Measurements from ENCODE around the gene DDX41.
"Not testable (repeated sequence)": the region's sequence is repeated elsewhere in the genome, so short reads cannot be mapped to it uniquely, and the experiment has no call there.

The DDX41 gene

GRCh38 chr5:177516601-177517568, at the start of gene DDX41:
DDX41 (minus strand) TSS chr5:177516961; CDS start chr5:177516945, 16 bp downstream.
- peak; percentile 89 for DNase-seq

- DNase-seq: no peak
Observed at GRCh38 chr5:177565046-177565445, 48.3 kb upstream of the DDX41 start.

- DNase-seq: not testable (repeated sequence)
Observed at GRCh38 chr5:177559446-177559941, 42.7 kb upstream of the DDX41 start.

- no peak for DNase-seq
Observed at GRCh38 chr5:177557796-177558195, 41.0 kb upstream of the DDX41 start.

GRCh38 chr5:177557041-177557647, 40.4 kb upstream of the DDX41 start:
- DNase-seq: no peak

GRCh38 chr5:177555665-177556064, 38.9 kb upstream of the DDX41 start:
- no peak for DNase-seq

- DNase-seq: no peak
Observed at GRCh38 chr5:177555228-177555627, 38.5 kb upstream of the DDX41 start.

- DNase-seq: peak; percentile 94
Observed at GRCh38 chr5:177554474-177555111, 37.8 kb upstream of the DDX41 start, which contains the start of gene FAM193B. FAM193B (minus strand) TSS chr5:177554563; CDS start chr5:177554458, 105 bp downstream.

- peak; percentile 25 for DNase-seq
Observed at GRCh38 chr5:177553671-177554429, 37.1 kb upstream of the DDX41 start.

GRCh38 chr5:177552839-177553455, 36.2 kb upstream of the DDX41 start:
- no peak for DNase-seq

- no peak for DNase-seq
Observed at GRCh38 chr5:177550122-177550521, 33.4 kb upstream of the DDX41 start.

GRCh38 chr5:177548495-177548894, 31.7 kb upstream of the DDX41 start:
- DNase-seq: no peak

- DNase-seq: no peak
Observed at GRCh38 chr5:177547736-177548135, 31.0 kb upstream of the DDX41 start.

- no peak for DNase-seq
Observed at GRCh38 chr5:177546258-177546741, 29.5 kb upstream of the DDX41 start.

- DNase-seq: no peak
Observed at GRCh38 chr5:177545487-177546257, 28.9 kb upstream of the DDX41 start.

- no peak for DNase-seq
Observed at GRCh38 chr5:177542816-177543465, 26.2 kb upstream of the DDX41 start.

GRCh38 chr5:177540438-177540837, 23.7 kb upstream of the DDX41 start:
- DNase-seq: no peak

- no peak for DNase-seq
Observed at GRCh38 chr5:177539411-177539810, 22.6 kb upstream of the DDX41 start.

GRCh38 chr5:177538876-177539275, 22.1 kb upstream of the DDX41 start:
- DNase-seq: no peak
